ENCODE results near the gene KCNK2. TPM values are rescaled to one million over a fixed set of nuclear protein-coding genes. Genes with fewer than 3 reads are reported as not detected.

The KCNK2 gene, protein sequence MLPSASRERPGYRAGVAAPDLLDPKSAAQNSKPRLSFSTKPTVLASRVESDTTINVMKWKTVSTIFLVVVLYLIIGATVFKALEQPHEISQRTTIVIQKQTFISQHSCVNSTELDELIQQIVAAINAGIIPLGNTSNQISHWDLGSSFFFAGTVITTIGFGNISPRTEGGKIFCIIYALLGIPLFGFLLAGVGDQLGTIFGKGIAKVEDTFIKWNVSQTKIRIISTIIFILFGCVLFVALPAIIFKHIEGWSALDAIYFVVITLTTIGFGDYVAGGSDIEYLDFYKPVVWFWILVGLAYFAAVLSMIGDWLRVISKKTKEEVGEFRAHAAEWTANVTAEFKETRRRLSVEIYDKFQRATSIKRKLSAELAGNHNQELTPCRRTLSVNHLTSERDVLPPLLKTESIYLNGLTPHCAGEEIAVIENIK
- 1 to 10 TPM in 3 of 4 donors, under 1 TPM in 1; 0.34 to 5.6 (median 3.9) TPM for total RNA-seq

- WGBS, 2 donors = 0 to 2% methylated on average over 71 to 81 of the region's 85 CpGs
- peak in 1 of 2 donors; percentile 22 for DNase-seq (ENCODE audit: low spot score in 2 of 2)
These were observed at the start of gene KCNK2 for GRCh38 chr1:215082532-215083382. Gene KCNK2, plus strand, starts transcription at chr1:215082737. Its CDS starts 649 bp downstream, at chr1:215083386.

GRCh38 chr1:215032911-215033526, 49.5 kb upstream of the KCNK2 start:
- no peak for DNase-seq (ENCODE audit: low spot score in 2 of 2)
- no peak for TF ChIP-seq POLR2A (IDR thresholded peaks at IDR 0.05)
- TF ChIP-seq CTCF (IDR thresholded peaks at IDR 0.05) = no peak
- 73 to 93% methylated on average over 1 of the region's 1 CpG for WGBS, 2 donors
- H3K4me3 ChIP-seq (ENCODE audit: low read depth, poor library complexity, severe bottlenecking) = no peak overlapping the region
- intact Hi-C loops (cut with DNase I; ENCODE audit: low total_unique reads) = no loop called here

More at GRCh38 chr1:215082532-215083382, at the start of gene KCNK2:
- no peak for TF ChIP-seq CTCF (IDR thresholded peaks at IDR 0.05)
- no peak for TF ChIP-seq POLR2A (IDR thresholded peaks at IDR 0.05)
- intact Hi-C loops (cut with DNase I; ENCODE audit: low total_unique reads) = no loop called here
- peak within 1 kb of the TSS; percentile 27 for H3K4me3 ChIP-seq (ENCODE audit: low read depth, poor library complexity, severe bottlenecking)

DNA sequence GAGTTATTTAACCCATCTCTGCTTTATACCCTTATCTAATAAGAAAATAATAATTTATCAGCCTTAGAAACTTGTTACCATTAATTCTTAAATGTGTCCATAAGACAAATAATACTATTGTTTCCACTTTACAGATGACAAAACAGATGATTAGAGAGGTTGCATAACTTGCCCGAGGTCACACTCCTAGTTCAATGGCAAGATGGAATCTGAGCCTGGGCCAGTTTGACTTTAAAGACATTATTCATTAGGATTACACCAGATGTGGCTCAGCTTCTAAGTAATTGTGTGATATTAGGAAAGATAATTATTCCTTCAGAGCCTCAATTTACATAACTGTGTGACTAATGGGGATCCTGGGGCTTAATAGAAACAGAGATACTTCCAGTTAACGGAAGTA, 42.3 kb upstream of the KCNK2 start:
- WGBS, 2 donors = 54 to 63% methylated on average over 2 of the region's 2 CpGs
- H3K4me3 ChIP-seq (ENCODE audit: low read depth, poor library complexity, severe bottlenecking) = no peak overlapping the region
- no peak for DNase-seq (ENCODE audit: low spot score in 2 of 2)
- TF ChIP-seq CTCF (IDR thresholded peaks at IDR 0.05) (no peak), POLR2A (IDR thresholded peaks at IDR 0.05) (no peak)
- intact Hi-C loops (cut with DNase I; ENCODE audit: low total_unique reads) = no loop called here

DNA sequence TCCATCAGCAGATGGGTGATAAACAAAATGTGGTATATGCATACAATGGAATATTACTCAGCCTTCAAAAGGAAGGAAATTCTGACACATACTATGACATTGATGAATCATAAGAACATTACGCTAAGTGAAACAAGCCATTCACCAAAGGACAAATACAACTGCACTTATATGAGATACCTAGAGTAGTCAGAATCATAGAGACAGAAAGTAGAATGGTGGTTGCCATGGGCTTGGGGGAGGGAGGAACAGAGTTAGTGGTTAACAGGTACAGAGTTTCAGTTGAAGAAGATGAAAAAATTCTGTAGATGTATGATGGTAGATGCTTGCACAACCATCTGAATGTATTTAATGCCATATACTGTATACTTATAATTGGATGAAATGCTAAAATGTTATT, 39.1 kb upstream of the KCNK2 start:
- no peak for DNase-seq (ENCODE audit: low spot score in 2 of 2)
- intact Hi-C loops (cut with DNase I; ENCODE audit: low total_unique reads) = no loop called here
- no peak for TF ChIP-seq CTCF (IDR thresholded peaks at IDR 0.05)
- TF ChIP-seq POLR2A (IDR thresholded peaks at IDR 0.05) = no peak
- H3K4me3 ChIP-seq (ENCODE audit: low read depth, poor library complexity, severe bottlenecking) = no peak overlapping the region
- WGBS, 2 donors = 88 to 94% methylated on average over 1 of the region's 1 CpG

- TF ChIP-seq CTCF (IDR thresholded peaks at IDR 0.05) (no peak), POLR2A (IDR thresholded peaks at IDR 0.05) (no peak)
- no peak for DNase-seq (ENCODE audit: low spot score in 2 of 2)
- 75 to 80% methylated on average over 3 of the region's 3 CpGs for WGBS, 2 donors
- H3K4me3 ChIP-seq (ENCODE audit: low read depth, poor library complexity, severe bottlenecking) = no peak overlapping the region
- intact Hi-C loops (cut with DNase I; ENCODE audit: low total_unique reads) = no loop called here
These were observed 38.4 kb upstream of the KCNK2 start for GRCh38 chr1:215044151-215044550.

All from lower leg skin (tissue), 4 donors.